H7 (cell line): ENCODE measurements around the gene LLGL2. TPM values are rescaled to one million over a fixed set of nuclear protein-coding genes. Genes with fewer than 3 reads are reported as not detected.
"Not testable (repeated sequence)": the region's sequence is repeated elsewhere in the genome, so short reads cannot be mapped to it uniquely, and the experiment has no call there.

Experiments used
- DNase-seq: peaks from one replicate; pipeline ENCODE4 v3.0.0; 2012
- H3K27me3 ChIP-seq: 2 replicates; pipeline ENCODE4 v1.6.0; 2011; ENCODE audit warnings: mild to moderate bottlenecking, low read length; ENCODE audit not compliant: control insufficient read depth, insufficient read depth
- H3K36me3 ChIP-seq: replicated peaks from 2 replicates; pipeline ENCODE4 v1.5.1; 2011; ENCODE audit warnings: low read length; ENCODE audit not compliant: control insufficient read depth, insufficient read depth
- H3K4me3 ChIP-seq: 2 replicates; pipeline ENCODE4 v1.5.1; 2011; ENCODE audit warnings: low read depth, mild to moderate bottlenecking, control low read depth, low read length, moderate library complexity; ENCODE audit not compliant: insufficient read depth
- total RNA-seq: library from RNA; depleted of rRNA; stranded (reverse); fragments of >200 nt; shearing (Covaris generic); gene quantifications from 2 replicates; pipeline ENCODE4 v1.2.3, GENCODE V29; 2014

Gene LLGL2
- total RNA-seq, 1 experiment from 2014 or later = 41.5 TPM

DNA sequence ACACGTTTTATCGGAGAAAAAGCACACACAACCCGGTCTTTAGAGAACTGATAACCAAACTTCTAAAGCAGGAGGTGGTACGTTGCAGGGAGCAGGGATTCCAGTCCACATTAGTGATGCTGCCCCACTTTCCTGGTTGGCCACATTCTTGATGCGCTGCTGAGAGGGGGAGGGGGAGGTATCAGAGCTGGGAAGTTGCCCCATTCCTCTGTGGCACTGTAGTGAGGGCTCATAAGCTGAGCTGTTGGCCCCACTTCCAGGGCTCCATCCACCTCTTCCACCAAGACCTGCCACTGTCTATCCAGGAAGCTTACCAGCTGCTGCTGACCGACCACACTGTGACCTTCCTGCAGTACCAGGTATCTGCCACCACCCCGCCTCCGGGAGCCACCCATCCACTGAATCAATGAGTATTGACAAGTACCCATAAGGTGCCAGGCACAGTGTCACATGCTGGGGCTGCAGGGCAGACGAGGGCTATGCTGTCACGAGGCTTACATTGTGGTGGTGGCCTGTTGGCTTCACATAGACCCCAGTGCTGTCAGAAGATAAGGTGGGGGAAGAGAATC, 8.1 kb upstream of the LLGL2 start:
- peaks cover 11% of the 10 kb centered on the region for H3K36me3 ChIP-seq
- H3K4me3 ChIP-seq = peak overlapping the region; percentile 82
- no peaks in the 10 kb centered on the region; the same call in 1 of the 2 replicates for H3K27me3 ChIP-seq
- DNase-seq = peak; percentile 80

DNA sequence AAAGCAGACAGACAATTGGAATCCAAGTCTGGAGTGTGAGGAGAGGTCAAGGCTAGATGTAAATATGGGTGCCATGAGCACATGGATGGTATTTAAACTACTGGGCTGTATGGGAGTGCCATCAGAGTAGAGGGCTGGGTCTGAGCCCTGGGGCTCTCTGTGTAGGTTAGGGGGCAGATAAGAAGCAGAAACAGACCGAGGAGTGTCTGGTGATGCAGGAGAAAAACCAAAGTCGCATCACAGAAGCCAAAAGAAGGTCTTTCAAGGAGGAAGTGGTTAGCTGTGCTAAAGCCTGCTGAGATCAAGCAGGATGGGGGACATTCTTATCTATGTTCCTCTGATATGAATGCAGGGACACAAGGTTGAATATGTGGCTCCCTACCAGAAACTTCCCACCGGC, 7.3 kb upstream of the LLGL2 start:
- Histone ChIP-seq H3K4me3 (no peak overlapping the region), H3K27me3 (no peaks in the 10 kb centered on the region; the same call in 1 of the 2 replicates), H3K36me3 (peaks cover 10% of the 10 kb centered on the region)
- no peak for DNase-seq

DNA sequence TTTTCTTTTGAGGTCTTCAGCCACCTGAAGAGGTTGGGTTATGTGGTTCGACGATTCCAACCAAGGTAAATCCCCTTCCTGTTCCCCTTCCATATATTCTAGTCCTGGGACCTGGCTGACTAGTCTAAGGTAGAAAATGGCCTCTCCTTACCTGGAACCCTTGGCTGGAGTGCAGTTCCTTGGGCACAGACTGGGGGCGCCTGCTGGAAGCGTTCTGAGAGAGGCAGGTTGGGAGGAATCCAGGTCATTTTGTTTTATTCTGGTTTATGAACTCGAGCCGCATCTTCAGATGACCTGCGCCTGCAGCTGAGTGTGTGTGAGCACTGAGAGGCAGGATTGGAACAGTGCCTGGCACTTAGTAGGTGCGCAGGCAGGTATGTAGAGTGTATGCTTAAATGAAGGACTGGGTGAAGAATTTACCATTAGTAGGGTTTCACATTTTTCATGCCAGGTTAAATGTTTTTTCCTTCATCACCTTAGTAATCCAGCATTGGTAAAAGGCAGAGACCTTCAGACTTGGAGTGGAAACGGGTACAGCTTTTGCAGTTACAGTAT, 6.4 kb upstream of the LLGL2 start:
- H3K27me3 ChIP-seq = no peaks in the 10 kb centered on the region; the same call in 1 of the 2 replicates
- no peak for DNase-seq
- H3K4me3 ChIP-seq = no peak overlapping the region
- peaks cover 13% of the 10 kb centered on the region for H3K36me3 ChIP-seq

DNA sequence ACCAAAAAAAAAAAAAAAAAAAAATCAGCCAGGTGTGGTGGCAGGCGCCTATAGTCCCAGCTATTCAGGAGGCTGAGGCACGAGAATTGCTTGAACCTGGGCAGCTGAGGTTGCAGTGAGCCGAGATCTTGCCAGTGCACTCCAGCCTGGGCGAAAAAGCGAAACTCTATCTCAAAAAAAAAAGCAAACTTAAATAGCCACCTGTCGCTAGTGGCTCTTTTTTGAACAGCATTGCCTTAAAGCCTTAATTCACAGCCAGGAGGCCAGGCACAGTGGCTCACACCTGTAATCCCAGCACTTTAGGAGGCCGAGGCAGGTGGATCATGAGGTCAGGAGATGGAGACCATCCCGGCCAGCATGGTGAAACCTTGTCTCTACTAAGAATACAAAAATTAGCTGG, 5.1 kb upstream of the LLGL2 start:
- H3K27me3 ChIP-seq, H3K4me3 ChIP-seq, DNase-seq: not testable (repeated sequence)
- peaks cover 14% of the 10 kb centered on the region for H3K36me3 ChIP-seq

DNA sequence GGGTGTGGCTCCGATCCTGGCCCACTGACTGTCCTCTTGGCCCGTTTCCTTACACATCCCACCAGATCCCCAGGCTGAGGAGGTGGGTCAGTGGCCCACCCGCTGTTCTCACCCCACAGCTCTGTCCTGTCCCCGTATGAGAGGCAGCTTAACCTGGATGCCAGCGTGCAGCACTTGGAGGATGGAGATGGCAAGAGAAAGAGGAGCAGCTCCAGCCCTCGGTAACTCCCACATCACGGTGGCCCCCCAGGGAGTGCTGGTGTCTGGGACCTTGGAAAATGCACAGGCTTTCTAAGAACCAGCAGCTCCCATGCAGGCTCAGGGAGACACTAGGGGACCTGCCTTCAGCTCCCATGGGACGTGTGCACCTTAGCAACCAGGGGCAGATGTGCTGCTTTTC, 4.2 kb upstream of the LLGL2 start:
- DNase-seq = no peak
- no peak overlapping the region for H3K4me3 ChIP-seq
- H3K27me3 ChIP-seq = peaks cover 5% of the 10 kb centered on the region; the same call in 1 of the 2 replicates
- H3K36me3 ChIP-seq = peaks cover 14% of the 10 kb centered on the region

DNA sequence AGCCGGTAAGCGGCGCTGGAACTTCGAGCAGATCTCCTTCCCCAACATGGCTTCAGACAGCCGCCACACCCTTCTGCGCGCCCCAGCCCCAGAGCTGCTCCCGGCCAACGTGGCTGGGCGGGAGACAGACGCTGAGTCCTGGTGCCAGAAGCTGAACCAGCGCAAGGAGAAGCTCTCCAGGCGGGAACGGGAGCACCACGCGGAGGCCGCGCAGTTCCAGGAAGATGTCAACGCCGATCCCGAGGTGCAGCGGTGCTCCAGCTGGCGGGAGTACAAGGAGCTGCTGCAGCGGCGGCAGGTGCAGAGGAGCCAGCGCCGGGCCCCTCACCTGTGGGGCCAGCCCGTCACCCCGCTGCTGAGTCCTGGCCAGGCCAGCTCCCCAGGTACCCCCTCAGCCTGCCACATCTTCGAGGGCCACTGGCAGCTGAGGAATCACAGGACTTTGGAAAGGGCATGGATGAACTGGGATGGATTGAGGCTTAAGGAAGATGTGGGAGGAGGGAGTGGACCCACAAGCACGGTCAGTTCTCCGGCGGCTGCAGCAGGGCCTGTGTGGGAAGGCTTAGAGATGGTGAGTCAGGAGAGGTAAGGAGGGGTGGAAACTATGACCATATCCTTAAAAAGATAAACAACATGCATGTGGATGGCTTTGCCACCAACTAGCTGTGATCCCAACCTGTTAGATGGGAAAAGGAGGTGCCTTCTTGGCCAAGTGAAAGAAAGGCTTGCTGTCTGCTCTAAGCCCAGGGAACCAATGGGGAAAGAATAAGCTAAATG, 3.4 kb upstream of the LLGL2 start:
- Histone ChIP-seq H3K36me3 (peaks cover 14% of the 10 kb centered on the region), H3K4me3 (no peak overlapping the region), H3K27me3 (peaks cover 7% of the 10 kb centered on the region; the same call in 1 of the 2 replicates)
- no peak for DNase-seq

DNA sequence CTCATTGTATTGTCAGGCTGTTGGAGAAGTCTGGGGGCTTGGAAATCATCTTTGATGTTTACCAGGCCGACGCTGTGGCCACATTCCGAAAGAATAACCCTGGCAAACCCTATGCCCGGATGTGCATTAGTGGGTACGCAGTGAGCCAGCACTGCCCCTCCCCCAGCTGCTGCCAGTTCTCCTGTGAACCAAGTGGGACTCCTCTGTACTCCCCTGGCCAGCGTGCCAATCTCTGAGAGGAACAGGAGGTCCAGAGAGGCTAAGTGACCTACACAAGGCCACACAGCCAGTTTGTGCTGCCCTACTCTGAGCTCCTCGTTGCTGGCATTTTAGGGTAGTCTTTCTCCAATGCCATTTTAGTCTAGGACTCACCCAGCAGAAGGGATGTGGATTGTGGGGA, 1.9 kb upstream of the LLGL2 start:
- DNase-seq = no peak
- H3K36me3 ChIP-seq = peaks cover 12% of the 10 kb centered on the region
- no peak overlapping the region for H3K4me3 ChIP-seq
- peaks cover 7% of the 10 kb centered on the region; the same call in 1 of the 2 replicates for H3K27me3 ChIP-seq

DNA sequence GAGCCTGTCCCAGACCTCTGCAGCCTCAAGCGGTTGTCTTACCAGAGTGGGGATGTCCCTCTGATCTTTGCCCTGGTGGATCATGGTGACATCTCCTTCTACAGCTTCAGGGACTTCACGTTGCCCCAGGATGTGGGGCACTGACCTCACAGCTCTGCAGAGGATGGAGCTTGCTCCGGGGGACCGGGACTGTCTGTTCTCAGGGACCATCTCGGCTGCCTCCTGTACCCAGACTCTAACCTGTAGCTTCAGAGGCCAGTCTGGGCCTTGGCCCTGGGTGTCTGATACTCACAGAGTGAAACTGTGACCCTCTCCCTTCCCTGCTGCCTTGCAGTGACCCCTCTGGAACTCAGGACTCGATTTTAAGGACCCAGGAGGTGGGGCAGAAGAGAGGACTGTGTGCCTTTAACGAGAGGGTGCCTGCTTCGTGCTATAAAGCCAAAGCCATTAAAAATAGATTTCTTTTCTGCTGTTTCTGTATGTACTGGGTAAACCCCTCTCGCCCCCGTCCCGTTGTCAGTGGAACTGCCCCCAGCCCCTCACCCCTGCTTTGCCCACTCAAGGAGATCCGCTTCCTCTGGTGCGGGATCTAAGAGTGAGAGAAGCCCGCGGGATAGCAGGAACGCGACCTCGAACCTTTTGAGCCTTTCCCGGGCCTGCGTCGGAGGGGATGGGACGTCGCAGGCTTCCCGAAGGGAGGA, 1.1 kb upstream of the LLGL2 start:
- peaks cover 7% of the 10 kb centered on the region; the same call in 1 of the 2 replicates for H3K27me3 ChIP-seq
- DNase-seq = no peak
- H3K4me3 ChIP-seq = peak overlapping the region; percentile 67
- peaks cover 12% of the 10 kb centered on the region for H3K36me3 ChIP-seq

DNA sequence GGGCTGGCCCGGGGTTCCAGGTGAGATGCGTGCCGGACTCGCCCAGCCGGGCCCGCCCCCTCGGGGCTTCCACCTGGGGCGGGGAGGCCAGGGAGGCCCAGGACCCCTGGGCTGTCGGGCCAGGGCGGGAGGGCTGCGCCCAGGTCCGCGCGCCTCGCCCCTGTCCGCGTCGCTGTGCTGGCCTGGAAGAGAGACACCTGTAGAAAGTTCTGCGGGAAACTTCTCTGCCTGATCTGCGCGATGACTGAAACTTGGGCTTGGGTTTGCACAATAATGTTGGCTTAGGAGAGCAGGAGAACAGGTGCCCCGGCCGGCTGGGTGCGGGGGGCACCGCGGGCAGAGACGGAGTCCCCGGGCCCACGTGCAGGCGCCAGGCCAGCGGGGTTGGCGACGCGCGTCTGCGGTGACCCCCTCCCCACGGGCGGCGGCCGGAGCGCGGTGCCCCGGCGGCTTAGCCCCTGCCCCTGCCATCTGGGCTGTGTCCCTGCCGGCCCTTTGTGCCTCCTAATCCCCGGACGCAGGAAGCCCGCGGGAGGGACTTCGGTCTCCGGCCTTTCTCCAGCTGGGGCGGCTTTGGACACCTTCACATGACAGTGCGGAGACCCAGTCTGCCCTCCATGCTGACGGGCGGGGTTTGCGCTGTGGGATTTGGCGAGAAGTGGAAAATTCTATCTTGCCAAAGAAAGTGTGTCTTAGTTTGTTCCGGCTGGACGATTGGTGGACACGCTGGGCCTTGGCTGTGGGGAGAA, 483 bp downstream of the LLGL2 start:
- H3K36me3 ChIP-seq = peaks cover 12% of the 10 kb centered on the region
- peaks cover 7% of the 10 kb centered on the region; the same call in 1 of the 2 replicates for H3K27me3 ChIP-seq
- DNase-seq = peak; percentile 85
- peak overlapping the region; percentile 63 for H3K4me3 ChIP-seq

DNA sequence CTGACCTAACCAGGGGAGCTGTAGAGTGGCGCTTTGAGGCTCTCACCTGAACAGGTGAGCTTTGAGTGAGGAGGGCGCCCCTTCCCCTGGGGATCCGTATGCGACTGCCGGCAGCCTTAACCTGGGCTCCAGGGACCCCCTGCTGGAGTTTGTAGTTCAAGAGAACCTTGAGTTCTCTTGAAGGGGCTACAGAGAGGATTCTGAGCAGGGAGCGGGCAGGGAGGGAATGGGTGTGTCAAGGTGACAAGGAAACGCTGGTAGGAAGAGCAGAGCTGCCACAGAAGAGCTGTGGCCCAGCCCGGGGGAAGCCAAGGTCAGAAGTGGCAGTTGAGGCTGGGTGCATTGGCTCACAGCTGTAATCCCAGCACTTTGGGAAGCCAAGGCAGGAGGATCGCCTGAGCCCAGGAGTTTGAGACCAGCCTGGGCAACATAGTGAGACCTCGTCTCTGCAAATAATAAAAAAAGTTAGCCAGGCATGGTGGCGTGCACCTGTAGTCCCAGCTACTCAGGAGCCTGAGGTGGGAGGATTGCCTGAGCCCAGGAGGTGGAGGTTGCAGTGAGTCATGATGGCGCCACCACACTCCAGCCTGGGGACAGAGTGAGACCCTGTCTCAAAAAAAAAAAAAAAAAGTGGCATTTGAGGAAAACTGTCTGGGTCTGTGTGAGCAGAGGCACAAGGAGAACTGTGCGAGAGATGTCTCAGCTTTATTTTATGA, 1.2 kb downstream of the LLGL2 start:
- DNase-seq = peak; percentile 69
- Histone ChIP-seq H3K36me3 (peaks cover 10% of the 10 kb centered on the region), H3K4me3 (peak overlapping the region; percentile 63), H3K27me3 (peaks cover 7% of the 10 kb centered on the region; the same call in 1 of the 2 replicates)

DNA sequence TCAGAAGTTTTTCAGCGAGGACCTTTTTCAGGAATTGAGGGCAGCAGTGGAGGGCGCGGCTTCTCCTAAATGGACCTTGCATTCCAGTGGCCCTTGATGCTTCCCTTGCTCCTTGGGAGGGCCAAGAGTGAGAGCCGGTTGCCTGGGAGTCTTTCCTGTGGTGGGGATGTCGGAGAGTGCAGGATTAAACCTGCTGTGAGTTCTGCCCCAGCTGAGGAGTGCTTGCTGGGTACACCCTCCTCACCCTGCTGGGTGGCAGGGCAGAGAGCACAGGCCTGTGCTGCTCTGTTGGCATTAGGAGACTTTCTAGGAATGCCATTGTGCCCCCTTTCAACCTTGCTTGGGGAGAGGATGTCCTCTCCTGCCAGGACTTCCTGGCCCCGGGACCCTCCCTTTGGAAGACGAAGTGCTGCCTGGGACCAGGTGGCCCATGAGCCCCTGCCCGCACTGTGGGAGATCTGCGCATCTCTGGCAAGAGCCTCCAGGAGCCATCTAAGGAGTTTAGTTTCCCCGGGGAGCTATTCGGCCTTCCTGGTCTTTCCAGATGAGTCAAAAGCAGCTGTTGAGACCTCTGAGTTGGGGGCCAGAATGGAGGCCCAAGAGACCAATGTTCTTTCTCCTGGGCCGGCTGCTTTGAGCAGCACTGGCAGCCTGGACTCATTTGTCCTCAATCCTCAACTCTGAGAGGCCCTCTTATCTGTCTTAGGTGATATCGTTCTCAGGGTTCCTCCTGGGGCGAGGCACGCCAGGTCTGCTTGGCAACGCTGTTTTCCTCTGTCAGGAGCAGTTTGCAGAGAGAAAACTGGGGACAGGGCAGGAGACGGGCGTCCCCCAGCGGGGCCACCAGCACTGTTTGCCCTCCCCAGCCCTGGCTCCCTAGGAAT, 5.6 kb downstream of the LLGL2 start:
- Histone ChIP-seq H3K4me3 (no peak overlapping the region), H3K36me3 (no peaks in the 10 kb centered on the region), H3K27me3 (peaks cover 4% of the 10 kb centered on the region; the same call in 1 of the 2 replicates)
- DNase-seq = no peak

DNA sequence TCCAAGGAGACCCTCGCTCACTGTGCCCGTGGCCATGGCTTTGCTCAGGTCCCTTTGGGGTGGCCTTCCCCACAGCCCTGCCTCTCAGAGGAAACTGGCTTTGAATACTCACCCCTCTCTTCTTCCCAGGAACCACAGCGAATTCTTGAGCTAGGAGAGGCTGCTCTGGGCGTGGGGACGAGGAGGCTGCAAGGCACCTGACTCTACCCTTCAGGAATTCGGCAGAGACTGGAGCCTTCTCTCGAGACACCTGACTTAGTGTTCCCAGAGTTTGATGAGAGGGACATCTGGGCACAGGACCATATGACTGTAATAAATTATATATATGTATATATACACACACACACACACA, 6.2 kb downstream of the LLGL2 start:
- no peak overlapping the region for H3K4me3 ChIP-seq
- DNase-seq = no peak
- no peaks in the 10 kb centered on the region for H3K36me3 ChIP-seq
- H3K27me3 ChIP-seq = no peaks in the 10 kb centered on the region; the same call in 1 of the 2 replicates

DNA sequence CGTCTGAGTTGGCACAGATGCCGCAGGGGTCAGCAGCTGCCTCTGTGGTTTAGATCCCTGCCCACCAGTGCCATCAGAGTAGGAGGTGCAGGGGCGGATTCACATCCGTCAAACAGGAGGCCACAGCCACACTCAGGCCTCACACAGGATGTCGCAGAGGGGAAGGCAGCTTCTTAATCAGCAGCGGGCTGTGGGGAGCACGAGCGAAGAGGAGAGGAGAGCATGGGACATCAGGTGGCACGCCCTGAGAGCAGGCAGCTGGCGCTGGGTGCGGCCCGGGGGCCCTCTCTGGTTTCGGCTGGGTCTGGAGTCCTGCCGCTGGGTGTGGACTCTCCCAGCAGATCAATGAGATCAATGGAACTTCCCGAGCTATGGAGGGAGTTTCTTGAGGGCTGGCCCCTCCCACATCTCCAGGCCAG, 9.6 kb downstream of the LLGL2 start:
- Histone ChIP-seq H3K36me3 (no peaks in the 10 kb centered on the region), H3K27me3 (no peaks in the 10 kb centered on the region), H3K4me3 (no peak overlapping the region)
- DNase-seq = peak; percentile 77
